A549 (cell line): Measurements from ENCODE around the gene DIPK1B. TPM values are rescaled to one million over a fixed set of nuclear protein-coding genes. Genes with fewer than 3 reads are reported as not detected.

Experiments used
- ATAC-seq, 2 experiments: fragments of 200-7000 bp in 1 of 2; fragments of >200 bp in 1 of 2; cut with Nextera tagmentation in 1 of 2; cut with Tn5 transposase in 1 of 2; 3 replicates each; pipeline versions ENCODE4 v1.8.0 to v1.9.1; 2018 to 2020; ENCODE audit warnings: mild to moderate bottlenecking in 1 of 2, moderate library complexity in 1 of 2
- CTCF ChIA-PET: fragments of 300-600 bp; sonication (Branson Sonifier 250); formaldehyde crosslinking; extraction: SDS; loops from one replicate; lab custom pipeline; 2021; ENCODE audit warnings: antibody characterized with exemption, inconsistent platforms; lab: Yijun Ruan, JAX
- POLR2A ChIA-PET: fragments of 350-600 bp; formaldehyde crosslinking; extraction: SDS; loops from one replicate; lab custom pipeline; 2021; ENCODE audit warnings: antibody characterized with exemption, inconsistent platforms; lab: Yijun Ruan, JAX
- DNase-seq, 2 experiments: peaks; one replicate each; pipeline versions ENCODE4 v3.0.0 to v3.0.0-alpha.2; 2011 to 2016; ENCODE audit warnings: low read depth in 1 of 2, low spot score in 1 of 2
- FAIRE-seq: peaks from 2 replicates; lab custom pipeline; 2011; peaks lifted over from hg19 to GRCh38; lab: Jason Lieb, UNC
- H3K27ac ChIP-seq, 2 experiments: fragments of >200 bp; sonication (Bioruptor Twin); formaldehyde crosslinking; 3 replicates each; pipeline ENCODE4 v1.5.1; 2016 to 2017
- H3K4me1 ChIP-seq: fragments of >200 bp; sonication (Bioruptor Twin); formaldehyde crosslinking; 3 replicates; pipeline ENCODE4 v1.6.1; 2016
- H3K4me2 ChIP-seq: fragments of >200 bp; sonication (Bioruptor Twin); formaldehyde crosslinking; 3 replicates; pipeline ENCODE4 v1.6.1; 2016
- H3K4me3 ChIP-seq: fragments of >200 bp; sonication (Bioruptor Twin); formaldehyde crosslinking; 3 replicates; pipeline ENCODE4 v1.5.1; 2016
- H3K9me3 ChIP-seq: fragments of >200 bp; sonication (Bioruptor Twin); formaldehyde crosslinking; 3 replicates; pipeline ENCODE4 v1.6.1; 2016
- CHD4 ChIP-seq: fragments of 200-600 bp; sonication (generic); IDR thresholded peaks from 2 replicates; pipeline ENCODE4 v1.6.1; 2016; ENCODE audit warnings: antibody characterized with exemption, mild to moderate bottlenecking, borderline replicate concordance
- CTCF ChIP-seq: fragments of >200 bp; sonication (Bioruptor Twin); formaldehyde crosslinking; IDR thresholded peaks from 3 replicates; pipeline ENCODE4 v1.5.1; 2016
- EP300 ChIP-seq, 2 experiments: fragments of >200 bp; sonication (Bioruptor Twin); formaldehyde crosslinking; IDR thresholded peaks; 2 replicates in 1 of 2; 3 replicates in 1 of 2; pipeline ENCODE4 v1.6.1; 2016 to 2017
- FOSB ChIP-seq: fragments of 250-450 bp; sonication (Bioruptor Pico); IDR thresholded peaks from 2 replicates; pipeline ENCODE4 v1.5.0; 2020; ENCODE audit warnings: mild to moderate bottlenecking, moderate library complexity
- FOSL2 ChIP-seq, 2 experiments: fragments of 450-650 bp in 1 of 2; fragments of >200 bp in 1 of 2; sonication (Bioruptor Twin) in 1 of 2; formaldehyde crosslinking; IDR thresholded peaks; 2 replicates each; pipeline versions ENCODE4 v1.5.0 to v1.6.1; 2016 to 2020; ENCODE audit warnings: mild to moderate bottlenecking in 1 of 2, moderate library complexity in 1 of 2
- FOXS1 ChIP-seq: fragments of 250-450 bp; sonication (Bioruptor Pico); IDR thresholded peaks from 2 replicates; pipeline ENCODE4 v1.5.0; 2020; ENCODE audit warnings: mild to moderate bottlenecking, moderate library complexity
- HDAC2 ChIP-seq: fragments of 200-600 bp; sonication (generic); IDR thresholded peaks from 2 replicates; pipeline ENCODE4 v1.6.1; 2016
- HMGXB4 ChIP-seq: fragments of 250-450 bp; sonication (Bioruptor Pico); IDR thresholded peaks from 2 replicates; pipeline ENCODE4 v1.5.0; 2021; ENCODE audit warnings: mild to moderate bottlenecking, moderate library complexity, borderline replicate concordance
- HOXB13 ChIP-seq: fragments of 250-450 bp; sonication (Bioruptor Pico); IDR thresholded peaks from 2 replicates; pipeline ENCODE4 v1.5.0; 2020; ENCODE audit warnings: low read depth, mild to moderate bottlenecking, moderate library complexity
- JUN ChIP-seq, 2 experiments: fragments of >200 bp; sonication (Bioruptor Twin); formaldehyde crosslinking; IDR thresholded peaks; 2 replicates in 1 of 2; 3 replicates in 1 of 2; pipeline ENCODE4 v1.6.1; 2016 to 2017
- JUNB ChIP-seq: fragments of >200 bp; sonication (Bioruptor Twin); formaldehyde crosslinking; IDR thresholded peaks from 2 replicates; pipeline ENCODE4 v1.6.1; 2016
- MYC ChIP-seq: IDR thresholded peaks from 2 replicates; pipeline ENCODE4 v1.6.1; 2012; ENCODE audit warnings: mild to moderate bottlenecking, inconsistent platforms, low read length, improper control_type of control experiment, borderline replicate concordance
- NPAS2 ChIP-seq: fragments of 250-450 bp; sonication (Bioruptor Pico); IDR thresholded peaks from 2 replicates; pipeline ENCODE4 v1.8.0; 2022; ENCODE audit warnings: mild to moderate bottlenecking, moderate library complexity, borderline replicate concordance
- NR3C1 ChIP-seq: fragments of >200 bp; sonication (Bioruptor Twin); formaldehyde crosslinking; IDR thresholded peaks from 3 replicates; pipeline ENCODE4 v1.6.1; 2017
- PBX3 ChIP-seq: IDR thresholded peaks from 2 replicates; pipeline ENCODE4 v1.6.1; 2012
- PHF8 ChIP-seq: fragments of 200-600 bp; sonication (generic); IDR thresholded peaks from 2 replicates; pipeline ENCODE4 v1.6.1; 2016; ENCODE audit warnings: low read depth, mild to moderate bottlenecking, antibody characterized with exemption, moderate library complexity, borderline replicate concordance
- RNF2 ChIP-seq: fragments of 200-600 bp; sonication (generic); IDR thresholded peaks from 2 replicates; pipeline ENCODE4 v1.6.1; 2016; ENCODE audit warnings: low read depth, mild to moderate bottlenecking, antibody characterized with exemption, moderate library complexity, borderline replicate concordance
- SREBF2 ChIP-seq: fragments of 450-650 bp; IDR thresholded peaks from 2 replicates; pipeline ENCODE4 v1.6.1; 2014; ENCODE audit warnings: mild to moderate bottlenecking, moderate library complexity
- TP53 ChIP-seq: fragments of 250-450 bp; sonication (Bioruptor Pico); IDR thresholded peaks from 2 replicates; pipeline ENCODE4 v1.5.0; 2021; ENCODE audit warnings: mild to moderate bottlenecking, moderate library complexity
- USF2 ChIP-seq: fragments of 450-650 bp; IDR thresholded peaks from 2 replicates; pipeline ENCODE4 v1.6.1; 2014; ENCODE audit warnings: antibody characterized with exemption
- ZC3H11A ChIP-seq: fragments of 450-650 bp; IDR thresholded peaks from 2 replicates; pipeline ENCODE4 v1.6.1; 2014; ENCODE audit warnings: antibody characterized with exemption, mild to moderate bottlenecking
- ZSCAN20 ChIP-seq: fragments of 250-450 bp; sonication (Bioruptor Pico); IDR thresholded peaks from 2 replicates; pipeline ENCODE4 v1.8.0; 2022; ENCODE audit warnings: mild to moderate bottlenecking, moderate library complexity
- whole genome bisulfite sequencing: methylation state at CpG from one replicate; pipeline ENCODE4 v1.1.6; 2017; ENCODE audit errors: missing lambda C conversion rate; 5-methylcytosine and 5-hydroxymethylcytosine counted together
- polyA plus RNA-seq, 4 experiments: library from polyadenylated mRNA; depleted of rRNA in 3 of 4; stranded (reverse); fragments of >200 nt; fragmentation: RNase III in 1 of 4; extraction: RNeasy Plus Mini Kit Qiagen cat#74134 plus additional on column Dnase treatment in 1 of 4; gene quantifications; 2 replicates in 3 of 4; 3 replicates in 1 of 4; pipeline ENCODE4 v1.2.3, GENCODE V29; 2011 to 2017

The DIPK1B gene
- polyA plus RNA-seq, 2 of the 4 experiments (the other 2 are of a cell fraction): 6.7 TPM

GRCh38 chr9:136692185-136693134 lies 19.9 kb upstream of the DIPK1B start:
- WGBS: 93% methylated on average over 36 of the region's 46 CpGs
- CTCF ChIA-PET: interaction anchor here (1.2 to 13.4 kb wide), 9 partner anchors 11 to 207 kb away, joined by 3 to 186 read pairs (median 24); no protein-coding TSS in a partner anchor
- no peak for DNase-seq

GRCh38 chr9:136693135-136693489 lies 19.3 kb upstream of the DIPK1B start:
- ChIA-PET CTCF (interaction anchor here (0.7 to 8.5 kb wide), 12 partner anchors 8 to 207 kb away, joined by 3 to 113 read pairs (median 14); no protein-coding TSS in a partner anchor), POLR2A (interaction anchor here (0.8 to 1.5 kb wide), 3 partner anchors 22 to 210 kb away, joined by 3 to 10 read pairs (median 6); no protein-coding TSS in a partner anchor)
- Histone ChIP-seq H3K4me2 (peak overlapping the region; percentile 86), H3K9me3 (no peaks in the 10 kb centered on the region), H3K4me3 (no peak overlapping the region), H3K4me1 (peaks cover 74% of the 10 kb centered on the region), H3K27ac (peak overlapping the region; percentile 73 to 87)
- FAIRE-seq: no peak
- 49% methylated on average over 14 of the region's 14 CpGs for WGBS
- DNase-seq: no peak
- ATAC-seq: no peak
- TF ChIP-seq RNF2 (no peak), ZSCAN20 (no peak), NPAS2 (CRISPR knock-in tag) (no peak), ZC3H11A (no peak)

More at GRCh38 chr9:136692185-136693134, 19.9 kb upstream of the DIPK1B start:
- Histone ChIP-seq H3K9me3 (no peaks in the 10 kb centered on the region), H3K4me1 (peaks cover 73% of the 10 kb centered on the region), H3K27ac (peak overlapping the region; percentile 73 to 87), H3K4me2 (peak overlapping the region; percentile 86), H3K4me3 (no peak overlapping the region)
- POLR2A ChIA-PET: interaction anchor here (1.5 kb wide), 1 partner anchor 35 kb away, joined by 10 read pairs; no protein-coding TSS in a partner anchor
- no peak for ATAC-seq
- FAIRE-seq: no peak
- TF ChIP-seq FOSL2 (IDR thresholded peaks at IDR 0.05) (no peak), FOSL2 (CRISPR knock-in tag; IDR thresholded peaks at IDR 0.05) (no peak)

- H3K4me1 ChIP-seq: peaks cover 77% of the 10 kb centered on the region
- peak; percentile 73 to 76 for ATAC-seq
- POLR2A ChIA-PET: interaction anchor here (0.6 to 1.5 kb wide), 5 partner anchors 12 to 210 kb away, joined by 3 to 10 read pairs (median 3); no protein-coding TSS in a partner anchor
These were observed 18.7 kb upstream of the DIPK1B start for GRCh38 chr9:136693490-136694162.

More at GRCh38 chr9:136693490-136694162, 18.7 kb upstream of the DIPK1B start:
- H3K27ac ChIP-seq: peak overlapping the region; percentile 73 to 87
- peak overlapping the region; percentile 86 for H3K4me2 ChIP-seq
- no peak for FAIRE-seq
- CTCF ChIA-PET: interaction anchor here (0.7 to 8.5 kb wide), 23 partner anchors 9 to 327 kb away, joined by 3 to 113 read pairs (median 8); no protein-coding TSS in a partner anchor
- WGBS: 1% methylated on average over 10 of the region's 15 CpGs
- TF ChIP-seq CTCF (no peak), NR3C1 (no peak), HOXB13 (CRISPR knock-in tag) (no peak), EP300 (IDR thresholded peaks at IDR 0.05) (0 out of 5 replicates have a peak, but pooled peaks of 1 of the 2 experiments have one; percentile 15), PBX3 (no peak; the same call in 1 of the 2 replicates), TP53 (CRISPR knock-in tag) (no peak), HDAC2 (no peak), FOSL2 (IDR thresholded peaks at IDR 0.05) (peak; percentile 70; the same call in 1 of the 2 replicates), FOSL2 (CRISPR knock-in tag; IDR thresholded peaks at IDR 0.05) (peak; percentile 84), PHF8 (no peak), FOXS1 (CRISPR knock-in tag) (no peak), SREBF2 (no peak), JUN (IDR thresholded peaks at IDR 0.05) (peak in 1 of 2 experiments; percentile 47; a peak in 1 of 5 replicates), RNF2 (no peak), JUNB (peak; percentile 69), HMGXB4 (CRISPR knock-in tag) (no peak), FOSB (CRISPR knock-in tag) (no peak), MYC (no peak), USF2 (no peak), CHD4 (no peak), ZC3H11A (no peak)
- peak; percentile 86 to 95 for DNase-seq
- H3K9me3 ChIP-seq: no peaks in the 10 kb centered on the region
- H3K4me3 ChIP-seq: peak overlapping the region; percentile 19; the same call in 2 of the 3 replicates
